MM.1S (cell line): Measurements from ENCODE around the gene CCDC91.

ENCODE experiments used
- DNase-seq: peaks from one replicate; pipeline ENCODE4 v3.0.0-alpha.2; 2015
- H2AFZ ChIP-seq: fragments of 300-600 bp; sonication (generic); 2 replicates; pipeline ENCODE4 v1.6.0; 2016; ENCODE audit warnings: antibody characterized with exemption, low read length
- H3F3A ChIP-seq: fragments of 300-600 bp; sonication (generic); 2 replicates; pipeline ENCODE4 v1.6.1; 2016; ENCODE audit warnings: mild to moderate bottlenecking, antibody characterized with exemption, low read length, moderate library complexity, mixed read lengths; ENCODE audit not compliant: insufficient read depth
- H3K27ac ChIP-seq: fragments of 300-600 bp; sonication (generic); 2 replicates; pipeline ENCODE4 v1.5.1; 2016; ENCODE audit warnings: mild to moderate bottlenecking, low read length
- H3K27me3 ChIP-seq: fragments of 300-600 bp; sonication (generic); replicated peaks from 2 replicates; pipeline ENCODE4 v1.6.0; 2016; ENCODE audit warnings: low read length; ENCODE audit not compliant: insufficient read depth
- H3K36me3 ChIP-seq: fragments of 300-600 bp; sonication (generic); replicated peaks from 2 replicates; pipeline ENCODE4 v1.6.1; 2016; ENCODE audit warnings: mild to moderate bottlenecking, low read length, mixed read lengths; ENCODE audit not compliant: insufficient read depth
- H3K4me1 ChIP-seq: fragments of 300-600 bp; sonication (generic); 2 replicates; pipeline ENCODE4 v1.6.1; 2016; ENCODE audit warnings: low read length, mixed read lengths
- H3K4me2 ChIP-seq: fragments of 300-600 bp; sonication (generic); 2 replicates; pipeline ENCODE4 v1.6.0; 2016; ENCODE audit warnings: low read depth, low read length
- H3K4me3 ChIP-seq: fragments of 300-600 bp; sonication (generic); 2 replicates; pipeline ENCODE4 v1.5.1; 2016; ENCODE audit warnings: low read length, mixed read lengths
- H3K79me2 ChIP-seq: fragments of 300-600 bp; sonication (generic); 2 replicates; pipeline ENCODE4 v1.6.1; 2016; ENCODE audit warnings: mixed run types, low read length, mixed read lengths
- H3K9ac ChIP-seq: fragments of 300-600 bp; sonication (generic); 2 replicates; pipeline ENCODE4 v1.6.1; 2016; ENCODE audit warnings: low read length, mixed read lengths
- H3K9me2 ChIP-seq: fragments of 300-600 bp; sonication (generic); replicated peaks from 2 replicates; pipeline ENCODE4 v1.6.1; 2016; ENCODE audit warnings: mild to moderate bottlenecking, low read length, mixed read lengths; ENCODE audit not compliant: insufficient read depth
- H3K9me3 ChIP-seq: fragments of 300-600 bp; sonication (generic); replicated peaks from 2 replicates; pipeline ENCODE4 v1.6.1; 2016; ENCODE audit warnings: mild to moderate bottlenecking, low read length, mixed read lengths; ENCODE audit not compliant: insufficient read depth
- H4K20me1 ChIP-seq: fragments of 300-600 bp; sonication (generic); 2 replicates; pipeline ENCODE4 v1.6.1; 2016; ENCODE audit warnings: mild to moderate bottlenecking, low read length, moderate library complexity, mixed read lengths; ENCODE audit not compliant: insufficient read depth
- EZH2 ChIP-seq: fragments of 300-600 bp; sonication (generic); optimal IDR thresholded peaks from 2 replicates; pipeline ENCODE3; 2017; ENCODE audit warnings: low read depth, mild to moderate bottlenecking, antibody characterized with exemption, low read length, mixed read lengths
- EZH2phosphoT487 ChIP-seq: fragments of 300-600 bp; sonication (generic); IDR thresholded peaks from 2 replicates; pipeline ENCODE4 v1.6.1; 2018; ENCODE audit warnings: antibody characterized with exemption, low read length
- TF ChIP-seq, protein P1 (sequence below): fragments of 300-600 bp; sonication (generic); IDR thresholded peaks from 2 replicates; pipeline ENCODE4 v1.5.1; 2016; ENCODE audit warnings: antibody characterized with exemption, low read length, mixed read lengths

The CCDC91 gene

DNA sequence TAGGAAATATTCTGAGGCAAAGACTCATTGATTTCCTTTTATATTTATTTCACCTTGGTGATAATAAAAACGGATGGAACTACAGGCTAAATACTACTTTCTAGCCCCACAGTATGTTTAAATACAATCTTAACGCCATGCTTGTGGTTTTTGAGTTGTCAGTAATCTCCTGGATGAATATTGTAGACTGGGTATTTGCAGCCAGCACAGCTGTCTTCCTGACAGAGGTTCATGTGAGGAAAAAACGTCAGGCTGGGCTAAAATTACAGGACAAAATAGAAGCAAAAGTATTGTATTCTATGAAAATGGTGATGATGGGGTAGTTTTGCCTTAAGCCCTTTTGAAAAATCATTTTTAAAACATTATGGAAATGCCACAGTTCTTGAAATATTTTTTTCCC, 140.9 kb downstream of the CCDC91 start:
- Histone ChIP-seq H3K9me3 (no peaks in the 10 kb centered on the region; the same call in 1 of the 2 replicates), H3K4me2 (no peak overlapping the region), H3K27me3 (no peaks in the 10 kb centered on the region), H3K4me1 (no peaks in the 10 kb centered on the region), H3K27ac (no peak overlapping the region), H3K9ac (no peak overlapping the region), H3F3A (no peaks in the 10 kb centered on the region), H3K9me2 (no peaks in the 10 kb centered on the region), H3K4me3 (no peak overlapping the region), H2AFZ (no peak overlapping the region), H3K79me2 (no peaks in the 10 kb centered on the region), H4K20me1 (no peaks in the 10 kb centered on the region), H3K36me3 (no peaks in the 10 kb centered on the region)
- no peak for DNase-seq
- TF ChIP-seq, protein P1, sequence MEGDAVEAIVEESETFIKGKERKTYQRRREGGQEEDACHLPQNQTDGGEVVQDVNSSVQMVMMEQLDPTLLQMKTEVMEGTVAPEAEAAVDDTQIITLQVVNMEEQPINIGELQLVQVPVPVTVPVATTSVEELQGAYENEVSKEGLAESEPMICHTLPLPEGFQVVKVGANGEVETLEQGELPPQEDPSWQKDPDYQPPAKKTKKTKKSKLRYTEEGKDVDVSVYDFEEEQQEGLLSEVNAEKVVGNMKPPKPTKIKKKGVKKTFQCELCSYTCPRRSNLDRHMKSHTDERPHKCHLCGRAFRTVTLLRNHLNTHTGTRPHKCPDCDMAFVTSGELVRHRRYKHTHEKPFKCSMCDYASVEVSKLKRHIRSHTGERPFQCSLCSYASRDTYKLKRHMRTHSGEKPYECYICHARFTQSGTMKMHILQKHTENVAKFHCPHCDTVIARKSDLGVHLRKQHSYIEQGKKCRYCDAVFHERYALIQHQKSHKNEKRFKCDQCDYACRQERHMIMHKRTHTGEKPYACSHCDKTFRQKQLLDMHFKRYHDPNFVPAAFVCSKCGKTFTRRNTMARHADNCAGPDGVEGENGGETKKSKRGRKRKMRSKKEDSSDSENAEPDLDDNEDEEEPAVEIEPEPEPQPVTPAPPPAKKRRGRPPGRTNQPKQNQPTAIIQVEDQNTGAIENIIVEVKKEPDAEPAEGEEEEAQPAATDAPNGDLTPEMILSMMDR = no peak
- no peak for TF ChIP-seq EZH2phosphoT487

DNA sequence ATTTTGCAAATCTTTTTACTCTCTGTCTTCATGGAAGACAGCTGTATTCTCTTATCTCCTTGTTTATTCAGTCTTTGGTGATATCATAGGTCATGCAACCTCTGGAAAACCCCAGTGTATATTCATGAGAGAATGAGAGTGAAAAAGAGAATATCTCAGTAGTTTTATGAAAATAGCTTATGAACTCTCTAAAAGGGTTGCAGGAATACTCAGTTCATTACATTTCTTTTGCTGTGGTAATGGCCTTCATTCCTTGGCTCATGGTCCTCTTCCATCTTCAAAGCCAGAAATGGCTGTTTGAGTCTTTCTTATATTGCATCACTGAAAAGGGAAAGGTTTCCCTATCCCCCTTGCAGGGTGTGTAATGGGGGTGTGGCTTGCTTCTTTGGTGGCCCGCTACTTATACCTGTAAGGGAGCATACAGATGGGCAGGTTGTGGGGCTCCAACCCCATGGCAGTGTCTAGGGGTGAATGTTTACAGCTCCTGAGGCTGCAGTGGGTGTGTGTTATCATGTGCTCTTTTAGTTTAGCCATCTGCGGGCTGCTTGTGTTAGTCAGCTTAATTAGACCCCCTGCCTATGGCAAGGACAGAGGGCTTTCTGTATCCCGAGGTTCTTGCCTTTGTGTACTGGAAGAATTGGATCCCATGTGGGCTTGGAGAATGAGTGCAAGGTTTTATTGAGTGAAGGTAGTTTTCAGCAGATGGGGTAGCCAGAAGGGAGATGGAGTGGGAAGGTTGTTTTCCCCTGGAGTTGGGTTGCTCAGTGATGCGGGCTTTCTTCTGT, 150.2 kb downstream of the CCDC91 start:
- no peak for DNase-seq
- H3K4me2 ChIP-seq = no peak overlapping the region

DNA sequence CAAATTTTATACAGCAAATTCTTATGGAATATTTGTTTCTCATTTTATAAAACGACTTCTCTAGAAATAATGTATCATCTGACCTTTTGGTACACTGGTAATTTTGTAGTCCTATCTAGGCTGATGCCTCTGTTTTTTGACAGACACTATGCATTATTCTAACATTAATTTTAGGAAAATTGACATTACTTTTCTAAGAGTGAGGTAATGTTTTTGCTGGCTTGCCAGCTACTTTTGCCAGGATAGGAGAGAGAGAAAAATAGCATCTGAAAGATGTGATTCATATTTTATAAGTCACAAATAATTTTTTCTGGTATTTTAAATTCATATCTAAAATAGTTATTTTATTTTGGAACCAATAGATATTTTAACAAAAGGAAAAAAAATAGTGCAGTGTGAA, 153.5 kb downstream of the CCDC91 start:
- Histone ChIP-seq H2AFZ (no peak overlapping the region), H3K9me3 (no peaks in the 10 kb centered on the region), H3K27me3 (no peaks in the 10 kb centered on the region), H3K4me3 (no peak overlapping the region), H3K4me1 (no peaks in the 10 kb centered on the region), H3K9ac (no peak overlapping the region), H3K79me2 (no peaks in the 10 kb centered on the region), H3K4me2 (no peak overlapping the region), H3K9me2 (no peaks in the 10 kb centered on the region), H3K27ac (no peak overlapping the region), H4K20me1 (no peaks in the 10 kb centered on the region), H3K36me3 (no peaks in the 10 kb centered on the region), H3F3A (no peaks in the 10 kb centered on the region)
- no peak for DNase-seq
- TF ChIP-seq EZH2 = no peak
- TF ChIP-seq, protein P1 = no peak
- TF ChIP-seq EZH2phosphoT487 = no peak

More for the DNA sequence above, 150.2 kb downstream of the CCDC91 start:
- Histone ChIP-seq H3K4me3 (no peak overlapping the region), H4K20me1 (no peaks in the 10 kb centered on the region), H3K4me1 (no peaks in the 10 kb centered on the region), H3K36me3 (no peaks in the 10 kb centered on the region), H3F3A (no peaks in the 10 kb centered on the region), H3K79me2 (no peaks in the 10 kb centered on the region), H3K27ac (no peak overlapping the region), H3K9me3 (no peaks in the 10 kb centered on the region; the same call in 1 of the 2 replicates), H2AFZ (no peak overlapping the region), H3K9ac (no peak overlapping the region), H3K9me2 (no peaks in the 10 kb centered on the region), H3K27me3 (no peaks in the 10 kb centered on the region)
- TF ChIP-seq, protein P1 = no peak
- TF ChIP-seq EZH2phosphoT487 (no peak), EZH2 (no peak)
